ENCODE results near the gene IL1F10. TPM values are rescaled to one million over a fixed set of nuclear protein-coding genes. Genes with fewer than 3 reads are reported as not detected.

The IL1F10 gene
- total and polyA plus RNA-seq, 2 of the 13 experiments (the other 11 are each of a cell fraction or from before 2014, with no cell fraction given), result not detected

DNA sequence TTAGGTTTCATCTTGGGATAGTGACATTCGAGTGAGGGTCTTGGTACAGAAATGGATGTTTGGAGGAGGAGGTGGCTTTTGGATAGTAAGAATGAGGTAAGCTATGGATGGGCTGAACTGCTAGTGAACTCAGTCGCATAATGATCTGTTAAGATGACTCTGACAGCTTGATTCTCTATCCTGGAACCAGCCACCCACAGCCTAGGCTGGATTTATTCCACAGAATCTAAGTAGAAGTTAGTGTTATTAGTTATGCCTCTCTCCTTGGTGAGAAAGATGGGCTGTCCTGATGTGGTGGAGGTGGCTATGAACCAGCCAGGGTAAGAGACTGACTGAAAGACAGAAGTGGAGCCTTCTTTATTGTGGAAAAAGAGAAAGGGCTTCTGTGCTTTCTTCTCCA is 40.1 kb upstream of the IL1F10 start:
- Histone ChIP-seq H2AFZ (ENCODE audit: low read length) (no peak overlapping the region), H3K4me1 (ENCODE audit: insufficient read depth, low read length) (no peaks in the 10 kb centered on the region), H3K27ac (ENCODE audit: extremely low read length, insufficient read depth, low read length) (no peak overlapping the region), H3K9me3 (ENCODE audit: low read length) (no peaks in the 10 kb centered on the region), H3K4me2 (ENCODE audit: low read depth, low read length) (no peak overlapping the region), H4K20me1 (ENCODE audit: insufficient read depth, low read length) (no peaks in the 10 kb centered on the region), H3K27me3 (ENCODE audit: control insufficient read depth in 1 of 2, insufficient read depth in 2 of 2, low read length in 2 of 2) (peaks cover 0 to 10% of the 10 kb centered on the region in 2 experiments; a peak in 3 of 5 replicates), H3K4me3 (replicated peaks in 1 of 3; ENCODE audit: insufficient read depth in 1 of 3, low read depth in 2 of 3, low read length in 3 of 3) (no peak overlapping the region), H3K9ac (ENCODE audit: insufficient read depth, low read depth, low read length) (no peak overlapping the region), H3K36me3 (replicated peaks in 1 of 2; ENCODE audit: control insufficient read depth in 1 of 2, insufficient read depth in 2 of 2, low read length in 2 of 2) (no peaks in the 10 kb centered on the region), H3K79me2 (ENCODE audit: insufficient read depth, low read length) (no peaks in the 10 kb centered on the region)
- no peak for ATAC-seq
- TF ChIP-seq ZNF781 (CRISPR knock-in tag; IDR thresholded peaks at IDR 0.05; ENCODE audit: borderline replicate concordance, not compliant biosample characterization) (no peak), ZKSCAN1 (IDR thresholded peaks at IDR 0.05; ENCODE audit: low read length) (no peak), WIZ (CRISPR knock-in tag; IDR thresholded peaks at IDR 0.05) (no peak), TAF1 (CRISPR knock-in tag; IDR thresholded peaks at IDR 0.05) (no peak), TMF1 (CRISPR knock-in tag; IDR thresholded peaks at IDR 0.05; ENCODE audit: low read depth) (no peak), ZNF253 (CRISPR knock-in tag; IDR thresholded peaks at IDR 0.05; ENCODE audit: borderline replicate concordance) (no peak), SOX5 (CRISPR knock-in tag; IDR thresholded peaks at IDR 0.05; ENCODE audit: borderline replicate concordance) (no peak)
- TF ChIP-seq, protein P1, sequence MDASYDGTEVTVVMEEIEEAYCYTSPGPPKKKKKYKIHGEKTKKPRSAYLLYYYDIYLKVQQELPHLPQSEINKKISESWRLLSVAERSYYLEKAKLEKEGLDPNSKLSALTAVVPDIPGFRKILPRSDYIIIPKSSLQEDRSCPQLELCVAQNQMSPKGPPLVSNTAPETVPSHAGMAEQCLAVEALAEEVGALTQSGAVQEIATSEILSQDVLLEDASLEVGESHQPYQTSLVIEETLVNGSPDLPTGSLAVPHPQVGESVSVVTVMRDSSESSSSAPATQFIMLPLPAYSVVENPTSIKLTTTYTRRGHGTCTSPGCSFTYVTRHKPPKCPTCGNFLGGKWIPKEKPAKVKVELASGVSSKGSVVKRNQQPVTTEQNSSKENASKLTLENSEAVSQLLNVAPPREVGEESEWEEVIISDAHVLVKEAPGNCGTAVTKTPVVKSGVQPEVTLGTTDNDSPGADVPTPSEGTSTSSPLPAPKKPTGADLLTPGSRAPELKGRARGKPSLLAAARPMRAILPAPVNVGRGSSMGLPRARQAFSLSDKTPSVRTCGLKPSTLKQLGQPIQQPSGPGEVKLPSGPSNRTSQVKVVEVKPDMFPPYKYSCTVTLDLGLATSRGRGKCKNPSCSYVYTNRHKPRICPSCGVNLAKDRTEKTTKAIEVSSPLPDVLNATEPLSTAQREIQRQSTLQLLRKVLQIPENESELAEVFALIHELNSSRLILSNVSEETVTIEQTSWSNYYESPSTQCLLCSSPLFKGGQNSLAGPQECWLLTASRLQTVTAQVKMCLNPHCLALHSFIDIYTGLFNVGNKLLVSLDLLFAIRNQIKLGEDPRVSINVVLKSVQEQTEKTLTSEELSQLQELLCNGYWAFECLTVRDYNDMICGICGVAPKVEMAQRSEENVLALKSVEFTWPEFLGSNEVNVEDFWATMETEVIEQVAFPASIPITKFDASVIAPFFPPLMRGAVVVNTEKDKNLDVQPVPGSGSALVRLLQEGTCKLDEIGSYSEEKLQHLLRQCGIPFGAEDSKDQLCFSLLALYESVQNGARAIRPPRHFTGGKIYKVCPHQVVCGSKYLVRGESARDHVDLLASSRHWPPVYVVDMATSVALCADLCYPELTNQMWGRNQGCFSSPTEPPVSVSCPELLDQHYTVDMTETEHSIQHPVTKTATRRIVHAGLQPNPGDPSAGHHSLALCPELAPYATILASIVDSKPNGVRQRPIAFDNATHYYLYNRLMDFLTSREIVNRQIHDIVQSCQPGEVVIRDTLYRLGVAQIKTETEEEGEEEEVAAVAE (CRISPR knock-in tag; IDR thresholded peaks at IDR 0.05; ENCODE audit: borderline replicate concordance), result no peak
- TF ChIP-seq, protein P2, sequence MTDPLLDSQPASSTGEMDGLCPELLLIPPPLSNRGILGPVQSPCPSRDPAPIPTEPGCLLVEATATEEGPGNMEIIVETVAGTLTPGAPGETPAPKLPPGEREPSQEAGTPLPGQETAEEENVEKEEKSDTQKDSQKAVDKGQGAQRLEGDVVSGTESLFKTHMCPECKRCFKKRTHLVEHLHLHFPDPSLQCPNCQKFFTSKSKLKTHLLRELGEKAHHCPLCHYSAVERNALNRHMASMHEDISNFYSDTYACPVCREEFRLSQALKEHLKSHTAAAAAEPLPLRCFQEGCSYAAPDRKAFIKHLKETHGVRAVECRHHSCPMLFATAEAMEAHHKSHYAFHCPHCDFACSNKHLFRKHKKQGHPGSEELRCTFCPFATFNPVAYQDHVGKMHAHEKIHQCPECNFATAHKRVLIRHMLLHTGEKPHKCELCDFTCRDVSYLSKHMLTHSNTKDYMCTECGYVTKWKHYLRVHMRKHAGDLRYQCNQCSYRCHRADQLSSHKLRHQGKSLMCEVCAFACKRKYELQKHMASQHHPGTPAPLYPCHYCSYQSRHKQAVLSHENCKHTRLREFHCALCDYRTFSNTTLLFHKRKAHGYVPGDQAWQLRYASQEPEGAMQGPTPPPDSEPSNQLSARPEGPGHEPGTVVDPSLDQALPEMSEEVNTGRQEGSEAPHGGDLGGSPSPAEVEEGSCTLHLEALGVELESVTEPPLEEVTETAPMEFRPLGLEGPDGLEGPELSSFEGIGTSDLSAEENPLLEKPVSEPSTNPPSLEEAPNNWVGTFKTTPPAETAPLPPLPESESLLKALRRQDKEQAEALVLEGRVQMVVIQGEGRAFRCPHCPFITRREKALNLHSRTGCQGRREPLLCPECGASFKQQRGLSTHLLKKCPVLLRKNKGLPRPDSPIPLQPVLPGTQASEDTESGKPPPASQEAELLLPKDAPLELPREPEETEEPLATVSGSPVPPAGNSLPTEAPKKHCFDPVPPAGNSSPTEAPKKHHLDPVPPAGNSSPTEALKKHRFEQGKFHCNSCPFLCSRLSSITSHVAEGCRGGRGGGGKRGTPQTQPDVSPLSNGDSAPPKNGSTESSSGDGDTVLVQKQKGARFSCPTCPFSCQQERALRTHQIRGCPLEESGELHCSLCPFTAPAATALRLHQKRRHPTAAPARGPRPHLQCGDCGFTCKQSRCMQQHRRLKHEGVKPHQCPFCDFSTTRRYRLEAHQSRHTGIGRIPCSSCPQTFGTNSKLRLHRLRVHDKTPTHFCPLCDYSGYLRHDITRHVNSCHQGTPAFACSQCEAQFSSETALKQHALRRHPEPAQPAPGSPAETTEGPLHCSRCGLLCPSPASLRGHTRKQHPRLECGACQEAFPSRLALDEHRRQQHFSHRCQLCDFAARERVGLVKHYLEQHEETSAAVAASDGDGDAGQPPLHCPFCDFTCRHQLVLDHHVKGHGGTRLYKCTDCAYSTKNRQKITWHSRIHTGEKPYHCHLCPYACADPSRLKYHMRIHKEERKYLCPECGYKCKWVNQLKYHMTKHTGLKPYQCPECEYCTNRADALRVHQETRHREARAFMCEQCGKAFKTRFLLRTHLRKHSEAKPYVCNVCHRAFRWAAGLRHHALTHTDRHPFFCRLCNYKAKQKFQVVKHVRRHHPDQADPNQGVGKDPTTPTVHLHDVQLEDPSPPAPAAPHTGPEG (CRISPR knock-in tag; IDR thresholded peaks at IDR 0.05), result no peak
- BruUV-seq (replicated peaks), result no TSS peak
- CTCF ChIA-PET (ENCODE audit: low intra/inter-chr PET ratio, low total read pairs), result no interaction called here
- WGBS (ENCODE audit: low lambda C conversion rate), result 2% methylated on average over 2 of the region's 2 CpGs
- FAIRE-seq, result no peak
- in situ Hi-C loops (cut with HindIII; ENCODE audit: extremely low pct_ligation_motif_present, low pct_unique_long_range_greater_than_20kb) (no loop called here), intact Hi-C loops (cut with micrococcal nuclease; ENCODE audit: unreplicated experiment) (no loop called here)
- POLR2A ChIA-PET, result no interaction called here
- DNase-seq (ENCODE audit: low spot score), result no peak

Measured in HepG2 (cell line).